Left lung (tissue), 10 donors: Measurements from ENCODE around the gene NENF. TPM values are rescaled to one million over a fixed set of nuclear protein-coding genes. Genes with fewer than 3 reads are reported as not detected.

Experiments
- ATAC-seq: fragments of 200-7000 bp; cut with Tn5 transposase; one replicate; pipeline ENCODE4 v1.9.1; 2020; ENCODE audit warnings: moderate library complexity
- DNase-seq, 4 donors: peaks; one replicate each; pipeline ENCODE4 v3.0.0-alpha.2; 2013 to 2020
- H3K27ac ChIP-seq, 2 donors: fragments of 200-600 bp; sonication (generic) in 1 of 2; one replicate each; pipeline versions ENCODE4 v1.5.0 to v1.8.0; 2020 to 2021
- H3K27me3 ChIP-seq, 2 donors: fragments of 200-600 bp; sonication (generic) in 1 of 2; one replicate each; pipeline versions ENCODE4 v1.5.0 to v1.8.0; 2020 to 2021
- H3K36me3 ChIP-seq, 2 donors: fragments of 200-600 bp; sonication (generic) in 1 of 2; one replicate each; pipeline versions ENCODE4 v1.5.0 to v1.8.0; 2020 to 2021
- H3K4me1 ChIP-seq, 2 donors: fragments of 200-600 bp; one replicate each; pipeline ENCODE4 v1.8.0; 2021
- H3K4me3 ChIP-seq, 2 donors: fragments of 200-600 bp; sonication (generic) in 1 of 2; one replicate each; pipeline versions ENCODE4 v1.5.0 to v1.8.0; 2020 to 2021; ENCODE audit warnings: mild to moderate bottlenecking in 1 of 2
- H3K9me3 ChIP-seq, 2 donors: fragments of 200-600 bp; sonication (generic) in 1 of 2; one replicate each; pipeline versions ENCODE4 v1.5.0 to v1.8.0; 2020 to 2021
- CTCF ChIP-seq, 2 donors: fragments of 200-600 bp; sonication (generic) in 1 of 2; IDR thresholded peaks; one replicate each; pipeline versions ENCODE4 v1.5.0 to v1.8.0; 2021; ENCODE audit warnings: antibody characterized with exemption in 2 of 2
- intact Hi-C, 2 donors: fragments of 100-400 bp; cut with DNase I; formaldehyde crosslinking; loops; one replicate each; pipeline versions ENCODE4 v1.11.2 to v1.14.2; 2022
- polyA plus RNA-seq, 6 donors: library from polyadenylated mRNA; unstranded; fragments of 120-200 nt; gene quantifications; one replicate each; pipeline ENCODE4 v1.2.1, GENCODE V29; 2013; ENCODE audit not compliant: insufficient read length in 6 of 6
- total RNA-seq, 2 donors: library from RNA; stranded (reverse); fragmentation: NEBNext Ultra II Directional; extraction: Animal tissue kit (Norgen Biotek cat#: 25700); gene quantifications; one replicate each; pipeline ENCODE4 v1.2.1, GENCODE V29; 2021
- donor health status: DM: no; HTN: yes; CAD: no.
- donor health status: DM: no; HTN: no; CAD: no.

NENF gene
- total and polyA plus RNA-seq, 8 donors, result 43.2 to 54.4 (median 48.1) TPM

DNA sequence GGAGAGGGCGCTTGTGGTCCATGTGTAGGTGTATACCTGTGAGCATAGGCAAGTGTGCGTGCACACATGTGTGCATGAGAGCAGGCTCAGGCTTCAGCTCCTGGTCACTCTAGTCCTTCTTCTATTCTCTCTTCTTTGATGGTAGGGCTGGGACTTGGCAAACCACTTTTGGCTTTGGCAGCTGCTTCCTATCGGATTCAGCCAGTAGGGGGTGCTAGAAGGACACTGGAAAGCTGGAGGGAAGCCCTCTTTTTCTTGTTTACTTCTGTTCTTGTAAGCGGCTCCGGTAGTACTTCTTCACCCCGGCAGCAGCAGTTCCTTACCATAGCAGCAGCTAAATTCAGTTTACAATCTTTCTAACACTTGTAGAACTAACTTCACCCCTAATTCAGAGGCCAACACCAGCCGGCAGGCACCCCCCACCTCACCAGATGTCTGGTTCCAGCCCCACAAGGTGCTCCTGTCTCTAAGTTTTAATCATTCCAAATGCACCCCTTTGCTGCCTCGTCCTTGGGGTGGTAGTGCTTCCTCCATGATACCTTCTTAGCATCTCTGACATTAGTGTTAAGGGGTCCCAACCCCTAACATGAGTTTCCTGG lies 25.1 kb downstream of the NENF start:
- ATAC-seq (peak; percentile 12), DNase-seq (no peak)

GRCh38 chr1:212458817-212459216 lies 26.1 kb downstream of the NENF start:
- Histone ChIP-seq H3K36me3 (no peaks in the 10 kb centered on the region), H3K27me3 (no peaks in the 10 kb centered on the region), H3K4me1 (peaks cover 3 to 8% of the 10 kb centered on the region in 2 donors), H3K27ac (no peak overlapping the region), H3K4me3 (no peak overlapping the region), H3K9me3 (no peaks in the 10 kb centered on the region)
- DNase-seq (no peak), ATAC-seq (no peak)
- TF ChIP-seq CTCF (IDR thresholded peaks at IDR 0.05), result no peak
- intact Hi-C loops, result loop anchor here in 1 of 2 donors (10.0 kb wide), 1 partner anchor 394 kb away; no protein-coding TSS in a partner anchor

More for the DNA sequence above, 25.1 kb downstream of the NENF start:
- H3K27me3 ChIP-seq, result no peaks in the 10 kb centered on the region
- no peak overlapping the region for H3K27ac ChIP-seq
- H3K4me1 ChIP-seq, result peaks cover 3 to 8% of the 10 kb centered on the region in 2 donors
- no peaks in the 10 kb centered on the region for H3K9me3 ChIP-seq
- no peak overlapping the region for H3K4me3 ChIP-seq
- H3K36me3 ChIP-seq, result no peaks in the 10 kb centered on the region
- TF ChIP-seq CTCF (IDR thresholded peaks at IDR 0.05), result peak; percentile 27 to 66
- intact Hi-C loops, result loop anchor here in 1 of 2 donors (10.0 kb wide), 1 partner anchor 393 kb away; no protein-coding TSS in a partner anchor

GRCh38 chr1:212459656-212460055 lies 26.9 kb downstream of the NENF start:
- ATAC-seq, result no peak

DNA sequence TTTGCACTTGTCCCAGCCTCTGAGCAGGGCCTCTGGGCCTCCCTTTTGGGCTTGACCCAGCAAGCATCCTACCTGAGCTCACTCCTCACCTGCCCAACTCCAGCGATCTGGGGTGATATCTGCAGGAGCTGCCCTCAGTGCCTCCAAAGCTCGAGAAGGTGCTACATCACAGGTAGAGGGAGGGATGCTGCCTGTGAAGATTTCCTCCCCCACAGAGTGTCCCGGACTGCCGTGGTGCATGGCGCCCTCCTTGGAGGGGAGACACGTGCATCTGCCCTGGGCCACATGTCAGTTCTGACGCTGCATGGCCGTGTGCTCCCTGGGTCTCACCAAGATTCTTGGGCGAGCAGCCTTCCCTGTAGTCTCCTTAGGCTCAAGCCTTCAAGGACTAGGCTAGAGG lies 27.7 kb downstream of the NENF start:
- no peaks in the 10 kb centered on the region for H3K27me3 ChIP-seq
- intact Hi-C loops, result no loop called here
- peaks cover 3 to 8% of the 10 kb centered on the region in 2 donors for H3K4me1 ChIP-seq
- no peak overlapping the region for H3K4me3 ChIP-seq
- DNase-seq (no peak), ATAC-seq (no peak)
- no peaks in the 10 kb centered on the region for H3K9me3 ChIP-seq
- H3K36me3 ChIP-seq, result no peaks in the 10 kb centered on the region
- H3K27ac ChIP-seq, result no peak overlapping the region
- no peak for TF ChIP-seq CTCF (IDR thresholded peaks at IDR 0.05)

More at GRCh38 chr1:212459656-212460055, 26.9 kb downstream of the NENF start:
- TF ChIP-seq CTCF (IDR thresholded peaks at IDR 0.05), result no peak
- no peaks in the 10 kb centered on the region for H3K36me3 ChIP-seq
- H3K4me1 ChIP-seq, result peaks cover 3 to 8% of the 10 kb centered on the region in 2 donors
- no peak overlapping the region for H3K27ac ChIP-seq
- no peak overlapping the region for H3K4me3 ChIP-seq
- H3K27me3 ChIP-seq, result no peaks in the 10 kb centered on the region
- intact Hi-C loops, result loop anchor here in 1 of 2 donors (10.0 kb wide), 1 partner anchor 395 kb away; no protein-coding TSS in a partner anchor
- no peaks in the 10 kb centered on the region for H3K9me3 ChIP-seq
- DNase-seq, result no peak

DNA sequence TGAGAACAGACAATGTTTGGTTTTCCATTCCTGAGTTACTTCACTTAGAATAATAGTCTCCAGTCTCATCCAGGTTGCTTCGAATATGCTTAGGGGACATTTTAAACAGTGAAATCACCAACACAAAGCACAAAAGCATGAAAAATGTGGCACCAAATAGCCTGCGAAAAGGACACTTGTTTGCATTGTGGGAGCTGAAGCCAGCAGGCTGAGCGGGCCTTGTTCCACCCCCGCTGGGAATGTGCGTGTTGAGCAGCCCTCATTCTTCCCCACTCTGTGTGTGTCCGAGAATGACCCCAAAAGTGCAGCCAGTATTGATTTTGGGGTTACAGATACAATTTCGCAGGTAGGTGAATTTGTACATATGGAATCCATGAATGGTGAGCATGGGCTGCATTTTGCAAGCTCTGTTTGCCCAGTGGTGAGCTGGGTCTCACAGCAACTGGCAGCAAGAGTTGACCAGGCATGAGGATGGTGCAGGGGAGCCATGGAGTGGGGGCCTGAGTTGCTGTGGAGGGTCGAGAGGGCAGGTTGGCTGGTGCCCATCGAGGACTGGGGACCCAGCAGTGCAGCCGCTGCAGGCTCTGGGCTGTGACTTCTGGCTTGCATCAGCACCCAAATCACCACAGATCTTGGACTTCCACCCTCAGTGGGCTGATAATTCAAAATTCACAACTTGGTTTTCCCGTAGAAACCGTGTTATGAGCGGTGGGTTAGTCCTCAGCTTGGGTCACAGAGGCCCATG lies 29.4 kb downstream of the NENF start:
- no peaks in the 10 kb centered on the region for H3K9me3 ChIP-seq
- no peak overlapping the region for H3K27ac ChIP-seq
- no peaks in the 10 kb centered on the region for H3K4me1 ChIP-seq
- H3K27me3 ChIP-seq, result no peaks in the 10 kb centered on the region
- no peak overlapping the region for H3K4me3 ChIP-seq
- H3K36me3 ChIP-seq, result no peaks in the 10 kb centered on the region
- TF ChIP-seq CTCF (IDR thresholded peaks at IDR 0.05), result no peak
- DNase-seq (no peak), ATAC-seq (no peak)
- intact Hi-C loops, result no loop called here
